A549 (cell line): ENCODE results near the gene TTYH3. TPM values are rescaled to one million over a fixed set of nuclear protein-coding genes. Genes with fewer than 3 reads are reported as not detected.

Experiments
- ATAC-seq, 2 experiments: fragments of 200-7000 bp in 1 of 2; fragments of >200 bp in 1 of 2; cut with Nextera tagmentation in 1 of 2; cut with Tn5 transposase in 1 of 2; 3 replicates each; pipeline versions ENCODE4 v1.8.0 to v1.9.1; 2018 to 2020; ENCODE audit warnings: mild to moderate bottlenecking in 1 of 2, moderate library complexity in 1 of 2
- CTCF ChIA-PET: fragments of 300-600 bp; sonication (Branson Sonifier 250); formaldehyde crosslinking; extraction: SDS; loops from one replicate; lab custom pipeline; 2021; ENCODE audit warnings: antibody characterized with exemption, inconsistent platforms; lab: Yijun Ruan, JAX
- POLR2A ChIA-PET: fragments of 350-600 bp; formaldehyde crosslinking; extraction: SDS; loops from one replicate; lab custom pipeline; 2021; ENCODE audit warnings: antibody characterized with exemption, inconsistent platforms; lab: Yijun Ruan, JAX
- DNase-seq, 2 experiments: peaks; one replicate each; pipeline versions ENCODE4 v3.0.0 to v3.0.0-alpha.2; 2011 to 2016; ENCODE audit warnings: low read depth in 1 of 2, low spot score in 1 of 2
- FAIRE-seq: peaks from 2 replicates; lab custom pipeline; 2011; peaks lifted over from hg19 to GRCh38; lab: Jason Lieb, UNC
- H3K27ac ChIP-seq, 2 experiments: fragments of >200 bp; sonication (Bioruptor Twin); formaldehyde crosslinking; 3 replicates each; pipeline ENCODE4 v1.5.1; 2016 to 2017
- H3K4me1 ChIP-seq: fragments of >200 bp; sonication (Bioruptor Twin); formaldehyde crosslinking; 3 replicates; pipeline ENCODE4 v1.6.1; 2016
- H3K4me2 ChIP-seq: fragments of >200 bp; sonication (Bioruptor Twin); formaldehyde crosslinking; 3 replicates; pipeline ENCODE4 v1.6.1; 2016
- H3K4me3 ChIP-seq: fragments of >200 bp; sonication (Bioruptor Twin); formaldehyde crosslinking; 3 replicates; pipeline ENCODE4 v1.5.1; 2016
- H3K9me3 ChIP-seq: fragments of >200 bp; sonication (Bioruptor Twin); formaldehyde crosslinking; 3 replicates; pipeline ENCODE4 v1.6.1; 2016
- BCL3 ChIP-seq: fragments of >200 bp; sonication (Bioruptor Twin); formaldehyde crosslinking; IDR thresholded peaks from 3 replicates; pipeline ENCODE4 v1.6.1; 2016
- CBX2 ChIP-seq: fragments of 200-600 bp; sonication (generic); IDR thresholded peaks from 2 replicates; pipeline ENCODE4 v1.6.1; 2016; ENCODE audit warnings: low read depth, mild to moderate bottlenecking, borderline replicate concordance
- CBX8 ChIP-seq: fragments of 200-600 bp; sonication (generic); IDR thresholded peaks from 2 replicates; pipeline ENCODE4 v1.6.1; 2016
- CEBPB ChIP-seq, 2 experiments: fragments of >200 bp in 1 of 2; sonication (Bioruptor Twin) in 1 of 2; formaldehyde crosslinking in 1 of 2; IDR thresholded peaks; 2 replicates each; pipeline ENCODE4 v1.6.1; 2012 to 2016
- ELK1 ChIP-seq: fragments of 150-350 bp; IDR thresholded peaks from 2 replicates; pipeline ENCODE4 v1.6.1; 2014; ENCODE audit warnings: low read depth, mild to moderate bottlenecking, low read length
- ESRRA ChIP-seq: fragments of 150-350 bp; IDR thresholded peaks from 2 replicates; pipeline ENCODE4 v1.6.1; 2014; ENCODE audit warnings: mild to moderate bottlenecking, low read length, borderline replicate concordance
- FOSB ChIP-seq: fragments of 250-450 bp; sonication (Bioruptor Pico); IDR thresholded peaks from 2 replicates; pipeline ENCODE4 v1.5.0; 2020; ENCODE audit warnings: mild to moderate bottlenecking, moderate library complexity
- FOXS1 ChIP-seq: fragments of 250-450 bp; sonication (Bioruptor Pico); IDR thresholded peaks from 2 replicates; pipeline ENCODE4 v1.5.0; 2020; ENCODE audit warnings: mild to moderate bottlenecking, moderate library complexity
- GATA3 ChIP-seq: IDR thresholded peaks from 2 replicates; pipeline ENCODE4 v1.6.1; 2012; ENCODE audit warnings: borderline replicate concordance
- HEYL ChIP-seq: fragments of 250-450 bp; sonication (Bioruptor Pico); IDR thresholded peaks from 2 replicates; pipeline ENCODE4 v1.8.0; 2021; ENCODE audit warnings: mild to moderate bottlenecking, moderate library complexity
- JUN ChIP-seq, 2 experiments: fragments of >200 bp; sonication (Bioruptor Twin); formaldehyde crosslinking; IDR thresholded peaks; 2 replicates in 1 of 2; 3 replicates in 1 of 2; pipeline ENCODE4 v1.6.1; 2016 to 2017
- KDM1A ChIP-seq: fragments of 200-600 bp; sonication (generic); IDR thresholded peaks from 2 replicates; pipeline ENCODE4 v1.6.1; 2016; ENCODE audit warnings: low read depth, mild to moderate bottlenecking
- MAFK ChIP-seq: fragments of 450-650 bp; IDR thresholded peaks from 2 replicates; pipeline ENCODE4 v1.6.1; 2014; ENCODE audit not compliant: partially characterized antibody
- MAZ ChIP-seq: fragments of 150-350 bp; IDR thresholded peaks from 2 replicates; pipeline ENCODE4 v1.6.1; 2014; ENCODE audit warnings: antibody characterized with exemption, low read depth, low read length, borderline replicate concordance
- MYC ChIP-seq: IDR thresholded peaks from 2 replicates; pipeline ENCODE4 v1.6.1; 2012; ENCODE audit warnings: mild to moderate bottlenecking, inconsistent platforms, low read length, improper control_type of control experiment, borderline replicate concordance
- NFE2L2 ChIP-seq: fragments of 150-350 bp; conservative IDR thresholded peaks from 2 replicates; pipeline ENCODE4 v1.6.1; 2014; ENCODE audit warnings: low read length
- NR3C1 ChIP-seq: fragments of >200 bp; sonication (Bioruptor Twin); formaldehyde crosslinking; IDR thresholded peaks from 3 replicates; pipeline ENCODE4 v1.6.1; 2017
- PHF8 ChIP-seq: fragments of 200-600 bp; sonication (generic); IDR thresholded peaks from 2 replicates; pipeline ENCODE4 v1.6.1; 2016; ENCODE audit warnings: low read depth, mild to moderate bottlenecking, antibody characterized with exemption, moderate library complexity, borderline replicate concordance
- RARB ChIP-seq: fragments of 250-450 bp; sonication (Bioruptor Pico); IDR thresholded peaks from 2 replicates; pipeline ENCODE4 v1.8.0; 2021; ENCODE audit warnings: mild to moderate bottlenecking, moderate library complexity
- RCOR1 ChIP-seq: fragments of 150-350 bp; IDR thresholded peaks from 2 replicates; pipeline ENCODE4 v1.6.1; 2014; ENCODE audit warnings: antibody characterized with exemption, low read length, low read depth
- REST ChIP-seq: fragments of 200-600 bp; sonication (generic); IDR thresholded peaks from 2 replicates; pipeline ENCODE4 v1.6.1; 2016; ENCODE audit warnings: antibody characterized with exemption, mild to moderate bottlenecking, moderate library complexity
- RNF2 ChIP-seq: fragments of 200-600 bp; sonication (generic); IDR thresholded peaks from 2 replicates; pipeline ENCODE4 v1.6.1; 2016; ENCODE audit warnings: low read depth, mild to moderate bottlenecking, antibody characterized with exemption, moderate library complexity, borderline replicate concordance
- TFCP2L1 ChIP-seq: fragments of 250-450 bp; sonication (Bioruptor Pico); IDR thresholded peaks from 2 replicates; pipeline ENCODE4 v1.5.0; 2021; ENCODE audit warnings: mild to moderate bottlenecking
- WGBS: methylation state at CpG from one replicate; pipeline ENCODE4 v1.1.6; 2017; ENCODE audit errors: missing lambda C conversion rate; 5-methylcytosine and 5-hydroxymethylcytosine counted together
- polyA plus RNA-seq, 4 experiments: library from polyadenylated mRNA; depleted of rRNA in 3 of 4; stranded (reverse); fragments of >200 nt; fragmentation: RNase III in 1 of 4; extraction: RNeasy Plus Mini Kit Qiagen cat#74134 plus additional on column Dnase treatment in 1 of 4; gene quantifications; 2 replicates in 3 of 4; 3 replicates in 1 of 4; pipeline ENCODE4 v1.2.3, GENCODE V29; 2011 to 2017

Gene TTYH3
- polyA plus RNA-seq, 2 of the 4 experiments (the other 2 are of a cell fraction) = 11.3 to 43.6 TPM

DNA sequence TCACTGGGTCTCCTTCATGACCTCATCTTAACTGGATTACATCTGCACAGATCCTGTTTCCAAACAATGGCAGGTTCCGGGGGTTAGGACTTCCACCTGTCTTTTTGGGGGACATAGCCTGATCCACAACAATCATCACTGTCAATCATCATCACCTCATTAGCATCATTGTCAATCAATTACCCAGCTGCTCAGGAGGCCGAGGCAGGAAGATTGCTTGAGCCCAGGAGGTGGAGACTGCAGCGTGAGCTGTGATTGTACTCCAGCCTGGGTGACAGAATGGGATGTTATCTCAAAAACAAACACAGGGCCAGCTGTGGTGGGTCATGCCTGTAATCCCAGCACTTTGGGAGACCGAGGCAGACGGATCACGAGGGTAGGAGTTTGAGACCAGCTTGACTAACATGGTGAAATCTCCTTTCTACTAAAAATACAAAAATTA lies 74.9 kb downstream of the TTYH3 start:
- ChIA-PET CTCF (interaction anchor here (1.2 to 2.7 kb wide), 5 partner anchors 10 to 1128 kb away, joined by 3 to 14 read pairs (median 3); no protein-coding TSS in a partner anchor), POLR2A (no interaction called here)
- no peak overlapping the region for H3K4me2 ChIP-seq
- H3K4me3 ChIP-seq = no peak overlapping the region
- FAIRE-seq = no peak
- WGBS = 68% methylated on average over 6 of the region's 6 CpGs
- no peak for DNase-seq
- no peak overlapping the region for H3K27ac ChIP-seq
- H3K9me3 ChIP-seq = no peaks in the 10 kb centered on the region
- no peaks in the 10 kb centered on the region for H3K4me1 ChIP-seq
- ATAC-seq = no peak
- TF ChIP-seq CBX8 (no peak), ESRRA (no peak), CBX2 (no peak), RNF2 (no peak), NR3C1 (no peak), PHF8 (no peak), REST (no peak), RCOR1 (no peak), MAZ (no peak), NFE2L2 (no peak), TFCP2L1 (CRISPR knock-in tag) (no peak), JUN (IDR thresholded peaks at IDR 0.05) (no peak), BCL3 (no peak), HEYL (CRISPR knock-in tag) (no peak), MYC (no peak)

GRCh38 chr7:2707481-2707880 lies 75.7 kb downstream of the TTYH3 start:
- TF ChIP-seq MAZ = no peak
- no peak for TF ChIP-seq MAFK
- no peak for TF ChIP-seq FOSB
- TF ChIP-seq REST = no peak
- no peak for TF ChIP-seq FOXS1 (CRISPR knock-in tag)
- TF ChIP-seq GATA3 = no peak
- TF ChIP-seq RARB = no peak
- TF ChIP-seq CEBPB (IDR thresholded peaks at IDR 0.05) = no peak
- no peak for TF ChIP-seq KDM1A
- no peak for TF ChIP-seq ELK1
- Histone ChIP-seq H3K27ac (no peak overlapping the region), H3K4me2 (no peak overlapping the region), H3K9me3 (no peaks in the 10 kb centered on the region), H3K4me3 (no peak overlapping the region), H3K4me1 (no peaks in the 10 kb centered on the region)
- ChIA-PET POLR2A (no interaction called here), CTCF (interaction anchor here (1.7 to 2.7 kb wide), 2 partner anchors 26 to 104 kb away, joined by 5 to 14 read pairs; no protein-coding TSS in a partner anchor)
- 72% methylated on average over 8 of the region's 8 CpGs for WGBS
- no peak for DNase-seq
- no peak for ATAC-seq
- FAIRE-seq = no peak
